HL-60 (cell line): Measurements from ENCODE around the gene DEFB113.

Source experiments
- DNase-seq, 2 experiments: peaks; one replicate each; pipeline ENCODE4 v3.0.0-alpha.2; 2010 to 2020; ENCODE audit warnings: low read depth in 1 of 2, low spot score in 1 of 2
- H3K27ac ChIP-seq: fragments of 250-450 bp; sonication (Bioruptor Pico); replicated peaks from 2 replicates; pipeline ENCODE4 v1.5.1; 2020; ENCODE audit warnings: mild to moderate bottlenecking, moderate library complexity
- H3K27me3 ChIP-seq: fragments of 250-450 bp; sonication (Bioruptor Pico); 2 replicates; pipeline ENCODE4 v1.5.1; 2021; ENCODE audit warnings: mild to moderate bottlenecking, moderate library complexity; ENCODE audit not compliant: insufficient read depth, poor library complexity, severe bottlenecking
- H3K4me3 ChIP-seq: replicated peaks from 2 replicates; pipeline ENCODE4 v1.5.1; 2011; ENCODE audit warnings: mild to moderate bottlenecking, control low read depth, low read length; ENCODE audit not compliant: insufficient read depth
- CTCF ChIP-seq: IDR thresholded peaks from one replicate; pipeline ENCODE4 v1.5.1; 2011; ENCODE audit warnings: low read length, control low read depth, inconsistent platforms; ENCODE audit not compliant: insufficient read depth
- GABPA ChIP-seq: IDR thresholded peaks from 2 replicates; pipeline ENCODE4 v1.6.1; 2012; ENCODE audit warnings: low read depth
- POLR2AphosphoS5 ChIP-seq: IDR thresholded peaks from 2 replicates; pipeline ENCODE4 v1.6.1; 2012; ENCODE audit warnings: low read depth
- REST ChIP-seq: IDR thresholded peaks from 2 replicates; pipeline ENCODE4 v1.6.1; 2012; ENCODE audit warnings: low read depth; ENCODE audit not compliant: insufficient replicate concordance
- SPI1 ChIP-seq: IDR thresholded peaks from 2 replicates; pipeline ENCODE4 v1.6.1; 2012; ENCODE audit warnings: low read depth, mild to moderate bottlenecking, borderline replicate concordance

Gene DEFB113

GRCh38 chr6:49986551-49986950 is 17.1 kb upstream of the DEFB113 start:
- TF ChIP-seq GABPA (no peak), REST (no peak), POLR2AphosphoS5 (no peak)
- no peak overlapping the region for H3K27ac ChIP-seq
- H3K4me3 ChIP-seq = no peak overlapping the region
- no peaks in the 10 kb centered on the region for H3K27me3 ChIP-seq
- no peak for DNase-seq

- H3K27ac ChIP-seq = no peak overlapping the region
- TF ChIP-seq CTCF = no peak
- TF ChIP-seq POLR2AphosphoS5 = no peak
- no peak for TF ChIP-seq GABPA
- no peak for TF ChIP-seq SPI1
- no peak for TF ChIP-seq REST
- DNase-seq = no peak
- no peaks in the 10 kb centered on the region for H3K27me3 ChIP-seq
- H3K4me3 ChIP-seq = no peak overlapping the region
These were observed 12.6 kb upstream of the DEFB113 start for GRCh38 chr6:49982046-49982445.

- Histone ChIP-seq H3K27ac (no peak overlapping the region), H3K27me3 (no peaks in the 10 kb centered on the region), H3K4me3 (no peak overlapping the region)
- no peak for DNase-seq
- TF ChIP-seq GABPA = no peak
- TF ChIP-seq POLR2AphosphoS5 = no peak
- no peak for TF ChIP-seq SPI1
- TF ChIP-seq CTCF = no peak
- no peak for TF ChIP-seq REST
These were observed 11.5 kb upstream of the DEFB113 start for GRCh38 chr6:49980898-49981297.

- DNase-seq = no peak
- TF ChIP-seq CTCF (no peak), REST (no peak), POLR2AphosphoS5 (no peak), SPI1 (no peak), GABPA (no peak)
- no peak overlapping the region for H3K4me3 ChIP-seq
- H3K27ac ChIP-seq = no peak overlapping the region
- H3K27me3 ChIP-seq = no peaks in the 10 kb centered on the region
These were observed 10.2 kb upstream of the DEFB113 start for GRCh38 chr6:49979584-49979983.
